Measurements from ENCODE around the gene UBE2F. TPM values are rescaled to one million over a fixed set of nuclear protein-coding genes. Genes with fewer than 3 reads are reported as not detected.
A peak's percentile ranks its signal among the peaks of the same experiment; 100 is the strongest.
"Not testable (repeated sequence)": the region's sequence is repeated elsewhere in the genome, so short reads cannot be mapped to it uniquely, and the experiment has no call there.

UBE2F gene
- total RNA-seq, 1 donor from 2014 or later: 38.6 TPM

DNA sequence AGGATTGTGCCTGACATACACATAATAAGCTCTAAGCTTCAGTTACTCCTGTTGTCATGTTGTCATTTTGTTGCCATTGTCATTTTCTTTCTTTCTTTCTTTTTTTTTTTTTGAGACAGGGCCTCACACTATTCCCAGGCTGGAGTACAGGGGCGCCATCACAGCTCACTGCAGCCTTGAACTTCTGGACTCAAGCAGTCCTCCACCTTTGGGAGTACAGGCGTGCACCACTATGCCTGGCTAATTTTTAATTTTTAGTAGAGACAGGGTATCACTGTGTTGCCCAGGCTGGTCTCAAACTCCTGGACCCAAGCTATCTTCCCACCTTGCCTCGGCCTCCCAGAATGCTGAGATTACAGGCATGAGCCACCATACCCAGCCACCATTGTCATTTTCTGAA, 63.0 kb downstream of the UBE2F start:
- Mint-ChIP-seq H3K36me3 (ENCODE audit: insufficient read depth) (peaks cover 15% of the 10 kb centered on the region), H3K4me3 (ENCODE audit: low read depth) (no peak overlapping the region), H3K27me3 (no peaks in the 10 kb centered on the region), H3K9me3 (ENCODE audit: low read depth) (no peaks in the 10 kb centered on the region), H3K27ac (no peak overlapping the region), H3K4me1 (ENCODE audit: low read depth) (peaks cover 11% of the 10 kb centered on the region)
- no peak for DNase-seq (ENCODE audit: low spot score, unreplicated experiment)
- TF ChIP-seq, protein P1, sequence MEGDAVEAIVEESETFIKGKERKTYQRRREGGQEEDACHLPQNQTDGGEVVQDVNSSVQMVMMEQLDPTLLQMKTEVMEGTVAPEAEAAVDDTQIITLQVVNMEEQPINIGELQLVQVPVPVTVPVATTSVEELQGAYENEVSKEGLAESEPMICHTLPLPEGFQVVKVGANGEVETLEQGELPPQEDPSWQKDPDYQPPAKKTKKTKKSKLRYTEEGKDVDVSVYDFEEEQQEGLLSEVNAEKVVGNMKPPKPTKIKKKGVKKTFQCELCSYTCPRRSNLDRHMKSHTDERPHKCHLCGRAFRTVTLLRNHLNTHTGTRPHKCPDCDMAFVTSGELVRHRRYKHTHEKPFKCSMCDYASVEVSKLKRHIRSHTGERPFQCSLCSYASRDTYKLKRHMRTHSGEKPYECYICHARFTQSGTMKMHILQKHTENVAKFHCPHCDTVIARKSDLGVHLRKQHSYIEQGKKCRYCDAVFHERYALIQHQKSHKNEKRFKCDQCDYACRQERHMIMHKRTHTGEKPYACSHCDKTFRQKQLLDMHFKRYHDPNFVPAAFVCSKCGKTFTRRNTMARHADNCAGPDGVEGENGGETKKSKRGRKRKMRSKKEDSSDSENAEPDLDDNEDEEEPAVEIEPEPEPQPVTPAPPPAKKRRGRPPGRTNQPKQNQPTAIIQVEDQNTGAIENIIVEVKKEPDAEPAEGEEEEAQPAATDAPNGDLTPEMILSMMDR (IDR thresholded peaks at IDR 0.05; ENCODE audit: unreplicated experiment): no peak

DNA sequence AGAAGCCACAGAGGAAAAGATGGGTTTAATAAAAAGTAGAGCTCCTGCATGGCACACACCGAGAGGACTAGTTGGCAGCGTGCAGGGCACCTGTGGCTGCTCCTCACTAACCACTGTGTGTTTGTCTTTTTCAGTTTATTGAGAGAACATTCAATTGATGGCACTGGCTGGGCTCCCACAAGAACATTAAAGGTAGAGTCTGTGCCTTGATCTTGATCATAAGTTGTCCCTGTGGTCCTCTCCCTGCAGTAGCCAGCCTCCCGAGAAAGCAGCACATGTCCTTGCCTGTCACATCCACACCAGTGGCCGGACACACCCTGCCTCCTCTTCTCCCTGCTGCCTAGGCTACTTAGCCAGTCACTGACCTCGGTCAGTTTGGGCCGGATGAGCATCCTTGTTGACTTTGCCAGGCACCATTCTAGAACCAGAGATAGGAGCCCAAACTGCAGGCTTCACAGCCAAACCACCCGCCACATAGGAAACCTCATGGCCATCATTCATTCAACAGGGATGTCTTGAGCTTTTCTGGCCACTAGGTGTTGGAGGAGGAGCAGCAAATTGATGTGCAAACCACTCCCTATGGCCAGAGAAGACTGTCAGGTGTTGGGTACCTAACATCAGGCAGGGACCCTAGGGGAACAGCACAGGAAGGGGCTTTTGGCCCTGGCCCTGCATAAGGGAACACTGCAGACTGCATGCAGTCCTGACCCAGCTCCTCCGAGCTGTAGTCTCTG, 63.8 kb downstream of the UBE2F start:
- no peak overlapping the region for H3K27ac Mint-ChIP-seq
- H3K4me1 Mint-ChIP-seq (ENCODE audit: low read depth): peaks cover 9% of the 10 kb centered on the region
- TF ChIP-seq, protein P1 (IDR thresholded peaks at IDR 0.05; ENCODE audit: unreplicated experiment): no peak
- no peak for DNase-seq (ENCODE audit: low spot score, unreplicated experiment)
- H3K9me3 Mint-ChIP-seq (ENCODE audit: low read depth): no peaks in the 10 kb centered on the region
- peaks cover 18% of the 10 kb centered on the region for H3K36me3 Mint-ChIP-seq (ENCODE audit: insufficient read depth)
- H3K4me3 Mint-ChIP-seq (ENCODE audit: low read depth): no peak overlapping the region
- no peaks in the 10 kb centered on the region for H3K27me3 Mint-ChIP-seq

DNA sequence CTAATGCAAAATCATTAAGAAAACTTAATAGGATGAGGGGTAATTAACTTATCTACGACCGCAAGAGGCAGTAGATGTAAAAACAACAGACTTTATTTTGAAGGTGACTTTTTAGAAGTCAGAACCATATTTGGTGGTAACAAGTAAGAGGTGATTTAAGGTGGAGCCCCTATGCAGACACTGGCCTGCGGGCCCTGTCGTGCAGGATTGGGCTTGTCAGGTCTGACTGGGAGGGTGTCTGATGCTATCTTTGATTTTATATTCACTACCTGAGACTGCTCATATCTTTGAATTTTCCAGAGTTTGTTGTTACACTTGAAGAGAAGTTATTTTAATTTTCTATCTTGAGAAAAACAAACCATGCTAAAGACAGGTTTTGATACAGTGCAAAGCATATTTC, 64.9 kb downstream of the UBE2F start:
- Mint-ChIP-seq H3K36me3 (ENCODE audit: insufficient read depth) (peaks cover 22% of the 10 kb centered on the region), H3K27ac (no peak overlapping the region)

DNA sequence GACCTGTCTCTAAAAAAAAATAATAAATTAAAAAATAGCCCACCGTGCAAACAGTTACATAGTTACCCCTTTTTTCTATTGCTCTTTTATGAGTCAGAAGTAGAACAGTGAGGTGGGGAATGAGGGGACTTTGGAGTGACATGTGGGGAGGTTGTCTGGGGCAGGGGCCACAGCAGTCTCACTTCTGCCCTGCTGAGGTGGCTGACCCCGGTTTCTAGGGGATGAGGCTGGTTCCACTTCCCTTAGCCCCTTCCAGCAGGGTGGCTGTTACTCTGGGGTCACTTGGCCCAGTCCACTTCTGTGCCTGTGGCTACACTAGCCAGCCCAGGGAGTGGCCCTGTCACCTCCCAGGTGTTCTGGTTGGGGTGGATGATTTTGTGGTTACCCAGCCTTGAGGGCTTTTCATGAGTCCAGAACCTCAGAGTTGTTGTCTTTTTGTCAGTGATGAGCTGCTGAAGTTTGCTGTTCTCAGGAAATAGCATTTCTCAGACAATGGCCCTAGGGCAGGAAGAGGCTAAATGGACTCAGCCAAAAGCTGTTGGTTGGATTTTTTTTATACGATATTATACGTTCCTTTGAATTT, 66.0 kb downstream of the UBE2F start:
- H3K4me3 Mint-ChIP-seq (ENCODE audit: low read depth): no peak overlapping the region
- no peaks in the 10 kb centered on the region for H3K9me3 Mint-ChIP-seq (ENCODE audit: low read depth)
- no peak for DNase-seq (ENCODE audit: low spot score, unreplicated experiment)
- H3K27ac Mint-ChIP-seq: no peak overlapping the region
- TF ChIP-seq, protein P1 (IDR thresholded peaks at IDR 0.05; ENCODE audit: unreplicated experiment): no peak
- H3K27me3 Mint-ChIP-seq: no peaks in the 10 kb centered on the region
- H3K36me3 Mint-ChIP-seq (ENCODE audit: insufficient read depth): peaks cover 22% of the 10 kb centered on the region
- peaks cover 2% of the 10 kb centered on the region for H3K4me1 Mint-ChIP-seq (ENCODE audit: low read depth)

More for the DNA sequence above, 64.9 kb downstream of the UBE2F start:
- Mint-ChIP-seq H3K4me1 (ENCODE audit: low read depth) (peaks cover 2% of the 10 kb centered on the region), H3K4me3 (ENCODE audit: low read depth) (no peak overlapping the region), H3K9me3 (ENCODE audit: low read depth) (no peaks in the 10 kb centered on the region), H3K27me3 (no peaks in the 10 kb centered on the region)
- TF ChIP-seq, protein P1 (IDR thresholded peaks at IDR 0.05; ENCODE audit: unreplicated experiment): no peak
- DNase-seq (ENCODE audit: low spot score, unreplicated experiment): no peak

DNA sequence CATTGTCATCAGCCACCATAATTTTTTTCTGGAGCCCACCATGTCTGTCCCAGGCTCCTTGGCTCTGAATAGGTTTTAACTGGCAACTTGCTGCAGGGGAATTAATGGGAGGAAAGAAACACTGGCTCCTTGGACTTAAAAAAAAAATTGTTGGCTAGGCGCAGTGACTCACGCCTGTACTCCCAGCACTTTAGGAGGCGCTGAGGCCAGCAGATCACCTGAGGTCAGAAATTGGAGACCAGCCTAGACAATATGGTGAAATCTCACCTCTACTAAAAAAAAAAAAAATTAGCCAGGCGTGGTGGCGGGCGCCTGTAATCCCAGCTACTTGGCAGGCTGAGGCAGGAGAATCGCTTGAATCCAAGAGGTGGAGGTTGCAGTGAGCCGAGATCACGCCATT, 67.2 kb downstream of the UBE2F start:
- not testable (repeated sequence) for H3K27me3 Mint-ChIP-seq; H3K4me3 Mint-ChIP-seq (ENCODE audit: low read depth); DNase-seq (ENCODE audit: low spot score, unreplicated experiment); H3K9me3 Mint-ChIP-seq (ENCODE audit: low read depth); H3K4me1 Mint-ChIP-seq (ENCODE audit: low read depth)
- Mint-ChIP-seq H3K36me3 (ENCODE audit: insufficient read depth) (peaks cover 24% of the 10 kb centered on the region), H3K27ac (peak overlapping the region; percentile 49)

DNA sequence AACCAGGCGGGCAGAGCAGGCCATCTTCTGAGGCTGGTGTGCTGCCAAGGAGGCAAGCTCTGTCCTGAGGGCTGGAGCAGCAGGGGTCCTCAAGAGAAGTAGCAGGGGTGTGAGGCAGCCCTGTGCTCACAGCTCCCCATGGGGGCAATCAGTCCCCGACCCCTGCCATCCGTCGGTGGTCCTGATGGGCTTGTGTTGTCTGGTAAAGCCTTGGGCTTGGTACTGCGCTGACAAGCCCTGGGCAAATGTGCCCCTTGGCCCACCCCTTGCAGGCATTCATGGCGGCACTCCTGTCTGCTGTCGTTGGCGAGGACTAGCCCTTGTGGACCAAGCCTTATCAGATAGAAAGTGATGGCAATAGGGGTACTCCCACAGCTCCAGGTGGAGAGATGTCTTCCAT, 71.4 kb downstream of the UBE2F start:
- Mint-ChIP-seq H3K27ac (no peak overlapping the region), H3K9me3 (ENCODE audit: low read depth) (no peaks in the 10 kb centered on the region), H3K4me3 (ENCODE audit: low read depth) (no peak overlapping the region), H3K36me3 (ENCODE audit: insufficient read depth) (peaks cover 17% of the 10 kb centered on the region), H3K4me1 (ENCODE audit: low read depth) (peaks cover 2% of the 10 kb centered on the region), H3K27me3 (no peaks in the 10 kb centered on the region)
- no peak for DNase-seq (ENCODE audit: low spot score, unreplicated experiment)
- TF ChIP-seq, protein P1 (IDR thresholded peaks at IDR 0.05; ENCODE audit: unreplicated experiment): no peak

Measured in progenitor cell of endocrine pancreas (in vitro differentiated cells).